ENCODE results near the gene LMNTD1.
"Not testable (repeated sequence)": the region's sequence is repeated elsewhere in the genome, so short reads cannot be mapped to it uniquely, and the experiment has no call there.

The LMNTD1 gene

GRCh38 chr12:25426821-25427220 lies 126.3 kb downstream of the LMNTD1 start:
- not testable (repeated sequence) for DNase-seq

Measured in SHP77 treated with DMSO at 0.1 percent for 48 hours (cell line).